Muscle of leg (tissue), 16 donors: ENCODE data around the gene RIC8B. TPM values are rescaled to one million over a fixed set of nuclear protein-coding genes. Genes with fewer than 3 reads are reported as not detected.
"Not testable (repeated sequence)": the region's sequence is repeated elsewhere in the genome, so short reads cannot be mapped to it uniquely, and the experiment has no call there.

Experiments used
- DNase-seq: peaks from one replicate; pipeline ENCODE4 v3.0.0; 2013
- H3K27ac ChIP-seq: one replicate; pipeline ENCODE4 v1.5.1; 2013; ENCODE audit warnings: mild to moderate bottlenecking, low read length, control low read depth
- H3K27me3 ChIP-seq: one replicate; pipeline ENCODE4 v1.6.1; 2013; ENCODE audit warnings: low read length; ENCODE audit not compliant: control insufficient read depth, insufficient read depth
- H3K36me3 ChIP-seq: one replicate; pipeline ENCODE4 v1.6.1; 2013; ENCODE audit warnings: low read length; ENCODE audit not compliant: control insufficient read depth, insufficient read depth
- H3K4me1 ChIP-seq: one replicate; pipeline ENCODE4 v1.6.1; 2013; ENCODE audit warnings: low read length; ENCODE audit not compliant: control insufficient read depth, insufficient read depth
- H3K4me3 ChIP-seq: one replicate; pipeline ENCODE4 v1.5.1; 2013; ENCODE audit warnings: low read length, control low read depth
- H3K9me3 ChIP-seq: replicated peaks from 2 replicates; pipeline ENCODE4 v1.6.1; 2013; ENCODE audit warnings: low read depth, low read length; ENCODE audit not compliant: control insufficient read depth
- WGBS: methylation state at CpG from one replicate; pipeline ENCODE4 v1.1.5; 2013; ENCODE audit warnings: missing lambda C conversion rate; ENCODE audit not compliant: insufficient coverage; 5-methylcytosine and 5-hydroxymethylcytosine counted together
- long read RNA-seq, 11 donors: transcript quantifications; one replicate each; lab custom pipeline, GENCODE V29; 2026
- polyA plus RNA-seq, 8 donors: library from polyadenylated mRNA; unstranded; fragments of 120-200 nt; gene quantifications; one replicate each; pipeline versions ENCODE4 v1.2.1 to v1.2.3, GENCODE V29; 2013; ENCODE audit warnings: inconsistent platforms in 1 of 8, low replicate concordance in 1 of 8; ENCODE audit not compliant: insufficient read length in 8 of 8, insufficient read depth in 1 of 8
- total RNA-seq: library from RNA; stranded (reverse); fragments of 120-200 nt; gene quantifications from one replicate; pipeline ENCODE4 v1.2.4, GENCODE V29; 2013

Gene RIC8B, protein sequence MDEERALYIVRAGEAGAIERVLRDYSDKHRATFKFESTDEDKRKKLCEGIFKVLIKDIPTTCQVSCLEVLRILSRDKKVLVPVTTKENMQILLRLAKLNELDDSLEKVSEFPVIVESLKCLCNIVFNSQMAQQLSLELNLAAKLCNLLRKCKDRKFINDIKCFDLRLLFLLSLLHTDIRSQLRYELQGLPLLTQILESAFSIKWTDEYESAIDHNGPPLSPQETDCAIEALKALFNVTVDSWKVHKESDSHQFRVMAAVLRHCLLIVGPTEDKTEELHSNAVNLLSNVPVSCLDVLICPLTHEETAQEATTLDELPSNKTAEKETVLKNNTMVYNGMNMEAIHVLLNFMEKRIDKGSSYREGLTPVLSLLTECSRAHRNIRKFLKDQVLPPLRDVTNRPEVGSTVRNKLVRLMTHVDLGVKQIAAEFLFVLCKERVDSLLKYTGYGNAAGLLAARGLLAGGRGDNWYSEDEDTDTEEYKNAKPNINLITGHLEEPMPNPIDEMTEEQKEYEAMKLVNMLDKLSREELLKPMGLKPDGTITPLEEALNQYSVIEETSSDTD
- total RNA-seq (13.3 TPM), polyA plus RNA-seq (10 to 100 TPM; 12.9 to 17.1 (median 14.5) TPM)
- long read RNA-seq, donor 1, full-length matches to known transcripts: 4 of 4 reads
- long read RNA-seq, donor 1, partial matches to known transcripts: 0 of 4 reads
- long read RNA-seq, donor 1, other reads (novel, unspliced or antisense): 0 of 4 reads
- long read RNA-seq, donor 2: 0 reads
- long read RNA-seq, donor 3, partial matches to known transcripts: 0 of 2 reads
- long read RNA-seq, donor 3, other reads (novel, unspliced or antisense): 0 of 2 reads
- long read RNA-seq, donor 4: 0 reads
- long read RNA-seq, donor 5, full-length matches to known transcripts: 4 of 21 reads
- long read RNA-seq, donor 5, partial matches to known transcripts: 17 of 21 reads
- long read RNA-seq, donor 5, other reads (novel, unspliced or antisense): 0 of 21 reads
- long read RNA-seq, donor 6, partial matches to known transcripts: 0 of 3 reads
- long read RNA-seq, donor 6, other reads (novel, unspliced or antisense): 0 of 3 reads
- long read RNA-seq, donor 7, full-length matches to known transcripts: 4 of 4 reads
- long read RNA-seq, donor 7, partial matches to known transcripts: 0 of 4 reads
- long read RNA-seq, donor 7, other reads (novel, unspliced or antisense): 0 of 4 reads
- long read RNA-seq, donor 8: 0 reads
- long read RNA-seq, donor 9, full-length matches to known transcripts: 3 of 3 reads
- long read RNA-seq, donor 9, partial matches to known transcripts: 0 of 3 reads
- long read RNA-seq, donor 9, other reads (novel, unspliced or antisense): 0 of 3 reads
- long read RNA-seq, donor 10, partial matches to known transcripts: 0 of 1 reads
- long read RNA-seq, donor 10, other reads (novel, unspliced or antisense): 0 of 1 reads
- long read RNA-seq, donor 11, full-length matches to known transcripts: 3 of 3 reads
- long read RNA-seq, donor 11, partial matches to known transcripts: 0 of 3 reads
- long read RNA-seq, donor 11, other reads (novel, unspliced or antisense): 0 of 3 reads

DNA sequence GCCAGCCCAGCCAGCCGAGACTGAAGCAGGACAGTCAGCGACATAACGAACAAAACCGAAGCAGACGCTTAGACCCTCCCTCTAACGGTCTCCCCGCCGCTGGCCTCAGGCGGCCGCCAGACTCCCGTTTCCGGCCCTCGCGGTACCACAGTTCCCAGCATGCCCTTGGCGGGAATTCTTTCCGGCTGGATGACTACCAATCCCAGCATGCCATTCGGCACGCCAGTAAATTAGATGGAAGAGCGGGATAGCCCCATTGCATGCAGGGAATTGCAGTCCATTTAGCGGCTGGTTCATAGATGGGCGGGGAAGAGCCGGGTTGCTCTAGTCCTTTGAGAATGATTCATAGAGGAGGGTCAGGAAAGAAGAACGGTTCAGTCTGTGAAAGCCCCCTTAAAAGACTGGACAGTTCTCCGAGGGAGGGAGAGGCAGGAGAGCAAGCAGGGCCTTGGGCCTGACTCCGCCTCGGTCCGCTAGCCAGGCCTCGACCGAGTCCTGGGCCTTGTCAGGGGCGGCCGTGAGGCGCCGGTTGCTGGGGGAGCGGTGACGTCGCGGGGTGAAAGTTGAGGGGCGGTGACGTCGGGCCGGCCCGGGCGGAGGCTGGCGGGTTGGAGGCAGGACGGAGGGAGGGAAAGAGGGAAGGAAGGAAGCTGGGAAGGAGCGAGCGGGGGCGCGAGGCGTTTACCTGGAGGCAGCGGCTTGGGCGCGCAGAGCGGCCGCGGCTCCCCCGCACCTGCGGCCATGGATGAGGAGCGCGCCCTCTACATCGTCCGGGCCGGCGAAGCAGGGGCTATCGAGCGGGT, at the start of gene RIC8B:
RIC8B (plus strand) TSS at position 678 of the 803 bp plus-strand sequence; CDS start at position 742, 64 bp downstream.
- WGBS: under 1% methylated on average over 59 of the region's 66 CpGs
- Histone ChIP-seq H3K27me3 (no peaks in the 10 kb centered on the region), H3K27ac (peak within 1 kb of the TSS; percentile 100)

DNA sequence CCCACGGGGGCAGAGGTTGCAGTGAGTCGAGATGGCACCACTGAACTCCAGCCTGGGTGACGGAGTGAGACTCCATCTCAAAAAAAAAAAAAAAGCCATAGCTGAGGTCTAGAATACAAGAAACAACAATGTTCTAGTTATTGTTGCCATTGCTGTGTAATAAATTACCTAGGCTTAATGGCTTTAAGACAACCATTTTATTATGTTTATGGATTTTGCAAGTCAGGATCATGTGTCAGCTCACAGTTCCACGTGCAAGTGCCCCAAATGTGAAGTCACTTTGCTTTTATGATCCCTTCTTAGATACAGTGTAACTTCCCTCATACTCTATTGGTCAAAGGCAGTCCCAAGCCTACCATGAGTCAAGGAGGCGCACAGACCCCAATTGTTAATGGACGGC, 49.5 kb upstream of the RIC8B start:
- no peak for DNase-seq
- Histone ChIP-seq H3K4me3 (no peak overlapping the region), H3K9me3 (no peaks in the 10 kb centered on the region), H3K27me3 (no peaks in the 10 kb centered on the region), H3K27ac (no peak overlapping the region), H3K4me1 (no peaks in the 10 kb centered on the region), H3K36me3 (no peaks in the 10 kb centered on the region)
- no CpG with 5 or more reads among the region's 6 CpGs for WGBS

More for the DNA sequence above, at the start of gene RIC8B:
- Histone ChIP-seq H3K9me3 (no peaks in the 10 kb centered on the region), H3K36me3 (no peaks in the 10 kb centered on the region), H3K4me3 (peak within 1 kb of the TSS; percentile 93), H3K4me1 (peaks cover 5% of the 10 kb centered on the region)
- DNase-seq: peak; percentile 100

DNA sequence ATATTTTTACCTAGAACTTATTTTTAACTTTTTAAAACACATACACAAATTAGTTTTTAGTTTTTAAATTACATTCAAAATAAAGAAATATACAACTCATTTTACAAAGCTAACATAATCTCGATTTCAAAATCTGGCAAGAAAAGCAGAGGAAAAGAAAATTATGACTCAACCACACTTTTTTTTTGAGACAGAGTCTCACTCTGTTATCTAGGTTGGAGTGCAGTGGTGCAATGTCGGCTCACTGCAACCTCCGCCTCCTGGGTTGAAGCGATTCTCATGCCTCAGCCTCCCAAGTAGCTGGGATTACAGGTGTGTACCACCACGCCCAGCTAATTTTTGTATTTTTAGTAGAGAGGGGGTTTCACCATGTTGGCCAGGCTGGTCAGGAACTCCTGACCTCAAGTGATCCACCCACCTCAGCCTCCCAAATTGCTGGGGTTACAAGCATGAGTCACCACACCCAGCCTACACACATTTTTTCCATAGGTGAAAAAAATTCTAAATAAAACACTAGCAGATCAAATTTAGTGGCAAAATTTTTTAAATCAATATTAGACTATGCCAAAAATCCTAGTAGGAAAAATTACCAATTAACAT, 47.8 kb upstream of the RIC8B start:
- H3K4me3 ChIP-seq, DNase-seq, H3K36me3 ChIP-seq, H3K27me3 ChIP-seq, H3K9me3 ChIP-seq, H3K4me1 ChIP-seq, H3K27ac ChIP-seq: not testable (repeated sequence)
- WGBS: no CpG with 5 or more reads among the region's 5 CpGs

DNA sequence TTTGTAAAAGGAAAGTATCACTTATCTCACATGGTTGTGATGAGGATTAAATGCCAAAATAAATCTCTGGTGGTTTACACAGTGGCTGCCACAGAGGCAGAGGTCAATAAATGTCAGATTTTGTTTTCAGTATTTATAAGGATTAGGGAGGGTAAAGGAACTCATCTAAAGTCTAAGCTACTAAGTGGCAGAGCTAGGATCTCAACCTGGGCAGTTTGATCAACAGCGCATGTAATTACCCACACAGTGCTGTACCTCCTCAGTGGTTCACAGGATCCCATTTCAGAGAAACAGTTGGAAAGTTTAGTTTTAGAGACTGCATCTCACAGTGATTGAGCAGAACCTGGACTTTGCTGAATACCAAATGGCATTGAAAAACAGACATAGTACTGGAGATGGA, 44.9 kb upstream of the RIC8B start:
- WGBS: 100% methylated on average over 1 of the region's 1 CpG

DNA sequence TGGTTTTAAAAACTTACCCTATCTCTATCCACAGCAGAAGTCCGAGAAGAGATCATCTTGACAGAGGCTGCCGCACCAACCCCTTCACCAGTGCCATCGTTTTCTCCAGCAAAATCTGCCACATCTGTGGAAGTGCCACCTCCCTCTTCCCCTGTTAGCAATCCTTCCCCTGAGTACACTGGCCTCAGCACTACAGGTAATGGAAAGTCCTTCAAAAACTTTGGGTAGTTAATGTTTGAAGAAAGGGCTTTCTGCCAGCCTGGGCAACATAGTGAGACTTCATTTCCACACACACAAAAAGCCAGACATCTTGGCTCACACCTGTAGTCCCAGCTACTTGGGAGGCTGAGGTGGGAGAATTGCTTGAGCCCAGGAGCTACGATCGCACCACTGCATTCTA, 41.6 kb upstream of the RIC8B start:
- Histone ChIP-seq H3K4me1 (no peaks in the 10 kb centered on the region), H3K27ac (no peak overlapping the region), H3K4me3 (no peak overlapping the region), H3K27me3 (peaks cover 2% of the 10 kb centered on the region), H3K36me3 (no peaks in the 10 kb centered on the region), H3K9me3 (no peaks in the 10 kb centered on the region)
- DNase-seq: no peak
- WGBS: 100% methylated on average over 2 of the region's 5 CpGs

More for the DNA sequence above, 44.9 kb upstream of the RIC8B start:
- DNase-seq: no peak
- no peaks in the 10 kb centered on the region for H3K27me3 ChIP-seq
- H3K27ac ChIP-seq: no peak overlapping the region
- no peaks in the 10 kb centered on the region for H3K36me3 ChIP-seq
- no peaks in the 10 kb centered on the region for H3K4me1 ChIP-seq
- H3K9me3 ChIP-seq: no peaks in the 10 kb centered on the region
- no peak overlapping the region for H3K4me3 ChIP-seq

DNA sequence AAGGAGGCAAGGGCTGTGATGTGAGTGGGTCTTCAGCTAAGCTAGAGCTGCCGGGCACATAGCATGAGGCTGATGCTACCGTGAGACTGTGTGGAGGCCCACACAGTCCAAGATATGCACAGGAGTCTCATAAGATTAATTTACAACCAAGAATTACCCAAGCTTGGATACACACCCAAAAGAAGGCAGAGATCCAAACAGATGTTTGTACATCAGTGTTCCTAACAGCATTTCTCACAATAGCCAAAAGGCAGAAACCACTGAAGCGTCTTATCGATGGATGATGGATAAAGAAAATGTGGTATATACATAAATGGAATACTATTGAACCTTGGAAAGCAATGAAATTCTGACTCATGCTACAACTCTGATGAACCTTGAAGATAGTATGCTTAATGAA, 40.8 kb upstream of the RIC8B start:
- H3K36me3 ChIP-seq: no peaks in the 10 kb centered on the region
- no peaks in the 10 kb centered on the region for H3K4me1 ChIP-seq
- H3K27ac ChIP-seq: no peak overlapping the region
- peak; percentile 78 for DNase-seq
- no peak overlapping the region for H3K4me3 ChIP-seq
- no peaks in the 10 kb centered on the region for H3K9me3 ChIP-seq
- WGBS: no CpG with 5 or more reads among the region's 4 CpGs
- peaks cover 2% of the 10 kb centered on the region for H3K27me3 ChIP-seq

DNA sequence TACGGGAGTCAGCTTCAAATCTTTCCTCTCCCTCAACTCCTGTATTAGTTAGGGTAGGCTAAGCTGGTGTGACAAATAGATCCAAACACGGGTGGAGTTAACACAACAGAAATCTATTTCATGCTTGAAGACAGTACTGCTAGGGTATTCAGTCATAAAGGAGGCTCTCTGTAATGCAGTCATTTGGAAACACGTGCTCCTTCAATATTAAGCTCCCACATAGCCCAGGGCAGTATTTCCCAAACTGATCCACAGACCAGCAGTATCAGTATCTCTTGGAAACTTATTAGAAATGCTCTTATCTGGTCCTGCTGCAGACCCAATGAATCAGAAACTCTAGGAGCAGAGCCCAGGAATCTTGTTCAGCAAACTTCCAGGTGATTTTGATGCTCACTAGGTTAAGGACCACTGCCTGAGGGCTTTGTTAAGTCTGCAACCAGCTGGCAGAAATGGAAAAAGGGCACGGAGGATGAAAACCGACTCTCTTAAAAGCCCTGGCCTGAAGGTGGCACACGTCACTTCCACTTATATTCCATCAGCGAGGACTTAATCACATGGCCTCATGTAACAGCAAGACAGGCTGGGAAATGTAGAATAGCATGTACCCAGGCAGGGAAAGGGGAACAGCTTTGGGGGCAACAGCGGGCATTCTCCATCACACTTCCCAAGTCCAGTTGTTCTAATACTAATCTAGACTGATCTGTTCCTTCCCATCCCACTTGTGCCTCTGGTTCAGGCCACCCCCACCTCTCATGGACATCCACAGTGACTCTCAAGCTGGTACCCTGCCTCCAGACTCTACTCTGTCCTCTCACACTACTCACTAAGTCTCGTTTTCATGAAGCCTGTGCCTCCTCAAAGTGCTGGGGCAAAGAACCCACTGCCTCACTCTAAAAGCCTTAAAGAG, 38.2 kb upstream of the RIC8B start:
- DNase-seq: no peak
- WGBS: 73% methylated on average over 2 of the region's 9 CpGs
- Histone ChIP-seq H3K36me3 (no peaks in the 10 kb centered on the region), H3K27me3 (peaks cover 2% of the 10 kb centered on the region), H3K4me1 (no peaks in the 10 kb centered on the region), H3K27ac (no peak overlapping the region), H3K9me3 (no peaks in the 10 kb centered on the region), H3K4me3 (no peak overlapping the region)

DNA sequence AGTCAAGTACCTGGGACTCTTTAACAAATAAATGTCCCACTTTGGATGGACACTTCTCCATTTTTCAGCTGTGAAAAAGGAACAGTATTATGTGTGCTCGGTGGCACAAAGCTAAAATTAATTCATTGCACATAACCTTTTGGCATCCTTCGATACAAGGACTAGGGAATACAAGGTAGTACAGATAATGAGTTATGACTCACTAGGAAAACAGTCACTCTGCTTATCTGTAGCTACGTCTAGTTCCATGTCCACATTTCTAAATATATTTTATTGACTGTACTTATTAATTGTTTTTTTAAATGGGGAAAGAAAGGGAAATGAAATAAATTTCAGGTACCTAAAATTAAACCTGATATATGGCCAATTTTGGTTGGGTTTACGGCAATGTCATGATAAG, 35.2 kb upstream of the RIC8B start:
- Histone ChIP-seq H3K4me3 (no peak overlapping the region), H3K27me3 (peaks cover 6% of the 10 kb centered on the region), H3K4me1 (no peaks in the 10 kb centered on the region), H3K27ac (no peak overlapping the region), H3K9me3 (no peaks in the 10 kb centered on the region), H3K36me3 (no peaks in the 10 kb centered on the region)
- WGBS: 100% methylated on average over 1 of the region's 4 CpGs
- no peak for DNase-seq
